Measurements from ENCODE around the gene CUX1. TPM values are rescaled to one million over a fixed set of nuclear protein-coding genes. Genes with fewer than 3 reads are reported as not detected.
"Not testable (repeated sequence)": the region's sequence is repeated elsewhere in the genome, so short reads cannot be mapped to it uniquely, and the experiment has no call there.

Gene CUX1
- total RNA-seq, 1 donor from 2014 or later = 18.3 TPM

DNA sequence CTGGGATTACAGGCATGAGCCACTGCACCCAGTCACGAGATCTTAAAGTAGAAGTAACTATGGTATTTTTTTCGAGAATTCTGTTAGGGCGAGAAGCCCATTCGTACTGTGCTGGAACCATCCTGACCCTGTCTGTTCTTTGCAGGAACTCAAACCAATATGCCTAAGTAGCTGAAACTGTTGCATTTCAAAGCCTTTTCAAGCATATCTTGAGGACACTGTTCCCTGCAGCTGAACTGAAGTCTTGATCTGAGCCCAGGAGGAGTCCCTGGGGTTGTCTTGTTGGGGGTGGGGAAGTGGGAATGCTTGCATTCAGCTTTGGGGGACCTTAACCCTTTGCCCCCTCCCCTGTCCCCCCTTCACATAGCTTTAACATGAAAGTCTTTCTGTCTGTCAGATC lies 61.5 kb downstream of the CUX1 start:
- Histone ChIP-seq H3K36me3 (ENCODE audit: control insufficient read depth in 3 of 3, insufficient read depth in 3 of 3, low read length in 3 of 3) (no peaks in the 10 kb centered on the region), H3K4me1 (ENCODE audit: control insufficient read depth in 3 of 3, insufficient read depth in 3 of 3, low read length in 3 of 3) (peaks cover 44 to 56% (median 45%) of the 10 kb centered on the region in 3 donors), H3K27ac (ENCODE audit: low read depth, low read length) (no peak overlapping the region)

DNA sequence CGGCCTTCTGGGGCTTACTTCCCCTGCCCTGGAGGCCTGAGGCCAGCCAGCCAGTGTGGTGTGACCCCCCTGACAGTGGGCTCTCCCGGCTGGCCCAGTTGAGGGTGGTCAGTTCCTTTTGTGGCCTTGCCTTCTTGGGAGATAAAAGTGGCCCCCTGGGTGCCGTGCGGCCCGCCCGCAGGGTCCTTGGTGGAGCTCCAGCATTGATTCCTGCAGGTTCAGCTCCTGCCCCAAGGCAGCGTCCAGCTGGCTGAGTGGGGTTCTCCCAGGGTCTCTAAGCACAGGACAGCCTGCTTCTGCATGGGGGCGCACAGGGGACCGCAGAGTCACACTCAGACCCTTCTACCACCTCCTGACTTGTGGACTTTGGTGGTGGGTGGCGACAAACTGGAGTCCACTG lies 62.1 kb downstream of the CUX1 start:
- no peak overlapping the region for H3K4me3 ChIP-seq (ENCODE audit: low read length in 3 of 3)
- H3K27ac ChIP-seq (ENCODE audit: low read depth, low read length) = no peak overlapping the region
- no peak overlapping the region for H3K9ac ChIP-seq (ENCODE audit: low read depth in 1 of 3, low read length in 3 of 3)
- H3K4me1 ChIP-seq (ENCODE audit: control insufficient read depth in 3 of 3, insufficient read depth in 3 of 3, low read length in 3 of 3) = peaks cover 37 to 50% (median 40%) of the 10 kb centered on the region in 3 donors
- no peaks in the 10 kb centered on the region for H3K9me3 ChIP-seq (ENCODE audit: control insufficient read depth in 3 of 3, low read length in 3 of 3)
- H3K27me3 ChIP-seq (ENCODE audit: control insufficient read depth in 3 of 3, insufficient read depth in 3 of 3, low read length in 3 of 3) = no peaks in the 10 kb centered on the region
- no peaks in the 10 kb centered on the region for H3K36me3 ChIP-seq (ENCODE audit: control insufficient read depth in 3 of 3, insufficient read depth in 3 of 3, low read length in 3 of 3)

More for the DNA sequence above, 61.5 kb downstream of the CUX1 start:
- Histone ChIP-seq H3K9me3 (ENCODE audit: control insufficient read depth in 3 of 3, low read length in 3 of 3) (no peaks in the 10 kb centered on the region), H3K4me3 (ENCODE audit: low read length in 3 of 3) (no peak overlapping the region), H3K27me3 (ENCODE audit: control insufficient read depth in 3 of 3, insufficient read depth in 3 of 3, low read length in 3 of 3) (no peaks in the 10 kb centered on the region), H3K9ac (ENCODE audit: low read depth in 1 of 3, low read length in 3 of 3) (no peak overlapping the region)

DNA sequence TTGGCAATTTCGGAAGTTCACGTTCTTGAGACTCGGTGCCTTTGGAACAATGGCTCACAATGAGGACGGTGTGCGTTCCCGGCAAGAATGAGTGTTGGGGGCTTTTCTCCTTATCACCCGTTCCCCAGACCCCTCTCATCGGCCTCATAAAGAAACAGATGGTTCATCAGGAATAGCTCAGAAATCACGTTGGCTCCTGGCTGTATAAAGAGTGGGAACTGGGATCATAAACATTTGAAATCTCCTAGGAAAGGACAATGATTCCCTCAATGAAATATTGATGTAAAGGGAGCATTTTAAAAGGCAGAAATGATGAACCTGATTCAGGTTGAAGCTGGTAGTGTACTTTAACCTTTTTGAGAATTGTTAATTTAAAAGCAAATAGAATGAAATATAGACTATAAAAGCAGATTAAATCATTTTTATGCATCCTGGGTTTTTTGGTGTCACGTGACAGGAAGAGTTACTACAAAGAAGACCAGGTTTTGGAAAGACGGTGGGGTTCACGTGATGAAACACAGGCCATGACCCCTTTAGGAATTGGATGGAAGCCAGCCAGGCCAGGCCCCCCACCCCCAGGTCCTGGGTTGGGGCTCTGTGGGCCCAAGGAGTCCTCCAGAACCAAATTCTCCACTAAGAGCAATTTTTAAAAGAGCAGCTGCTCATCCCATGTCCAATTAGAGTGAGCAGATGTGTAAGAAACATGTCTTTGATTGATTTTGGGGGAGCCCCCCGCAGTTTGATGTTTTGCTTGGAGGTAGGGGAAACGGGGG lies 63.0 kb downstream of the CUX1 start:
- Histone ChIP-seq H3K9ac (ENCODE audit: low read depth in 1 of 3, low read length in 3 of 3) (no peak overlapping the region), H3K4me1 (ENCODE audit: control insufficient read depth in 3 of 3, insufficient read depth in 3 of 3, low read length in 3 of 3) (peaks cover 31 to 48% (median 32%) of the 10 kb centered on the region in 3 donors), H3K27me3 (ENCODE audit: control insufficient read depth in 3 of 3, insufficient read depth in 3 of 3, low read length in 3 of 3) (no peaks in the 10 kb centered on the region), H3K9me3 (ENCODE audit: control insufficient read depth in 3 of 3, low read length in 3 of 3) (no peaks in the 10 kb centered on the region), H3K4me3 (ENCODE audit: low read length in 3 of 3) (no peak overlapping the region), H3K36me3 (ENCODE audit: control insufficient read depth in 3 of 3, insufficient read depth in 3 of 3, low read length in 3 of 3) (no peaks in the 10 kb centered on the region), H3K27ac (ENCODE audit: low read depth, low read length) (no peak overlapping the region)

DNA sequence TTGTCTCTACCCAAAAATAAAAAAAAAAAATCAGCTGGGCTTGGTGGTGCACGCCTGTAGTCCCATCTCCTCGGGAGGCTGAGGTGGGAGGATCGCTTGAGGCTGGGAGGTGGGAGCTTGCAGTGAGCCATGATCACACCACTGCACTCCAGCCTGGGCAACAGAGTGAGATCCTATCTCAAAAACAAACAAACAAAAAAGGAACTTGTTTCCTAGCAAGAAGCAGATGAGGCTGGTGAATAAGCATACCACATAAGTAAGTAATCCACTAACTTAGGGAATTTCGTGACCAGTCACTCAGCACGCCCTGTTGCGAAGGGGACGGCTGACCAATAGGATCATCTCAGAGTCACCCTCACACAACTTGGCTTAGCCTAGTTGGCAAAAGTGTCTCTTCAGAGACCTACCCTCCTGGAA lies 64.6 kb downstream of the CUX1 start:
- no peak overlapping the region for H3K4me3 ChIP-seq (ENCODE audit: low read length in 3 of 3)
- no peaks in the 10 kb centered on the region for H3K27me3 ChIP-seq (ENCODE audit: control insufficient read depth in 3 of 3, insufficient read depth in 3 of 3, low read length in 3 of 3)
- no peaks in the 10 kb centered on the region for H3K36me3 ChIP-seq (ENCODE audit: control insufficient read depth in 3 of 3, insufficient read depth in 3 of 3, low read length in 3 of 3)
- peaks cover 30 to 56% (median 40%) of the 10 kb centered on the region in 3 donors for H3K4me1 ChIP-seq (ENCODE audit: control insufficient read depth in 3 of 3, insufficient read depth in 3 of 3, low read length in 3 of 3)
- no peaks in the 10 kb centered on the region for H3K9me3 ChIP-seq (ENCODE audit: control insufficient read depth in 3 of 3, low read length in 3 of 3)
- no peak overlapping the region for H3K9ac ChIP-seq (ENCODE audit: low read depth in 1 of 3, low read length in 3 of 3)
- peak overlapping the region; percentile 78 for H3K27ac ChIP-seq (ENCODE audit: low read depth, low read length)

DNA sequence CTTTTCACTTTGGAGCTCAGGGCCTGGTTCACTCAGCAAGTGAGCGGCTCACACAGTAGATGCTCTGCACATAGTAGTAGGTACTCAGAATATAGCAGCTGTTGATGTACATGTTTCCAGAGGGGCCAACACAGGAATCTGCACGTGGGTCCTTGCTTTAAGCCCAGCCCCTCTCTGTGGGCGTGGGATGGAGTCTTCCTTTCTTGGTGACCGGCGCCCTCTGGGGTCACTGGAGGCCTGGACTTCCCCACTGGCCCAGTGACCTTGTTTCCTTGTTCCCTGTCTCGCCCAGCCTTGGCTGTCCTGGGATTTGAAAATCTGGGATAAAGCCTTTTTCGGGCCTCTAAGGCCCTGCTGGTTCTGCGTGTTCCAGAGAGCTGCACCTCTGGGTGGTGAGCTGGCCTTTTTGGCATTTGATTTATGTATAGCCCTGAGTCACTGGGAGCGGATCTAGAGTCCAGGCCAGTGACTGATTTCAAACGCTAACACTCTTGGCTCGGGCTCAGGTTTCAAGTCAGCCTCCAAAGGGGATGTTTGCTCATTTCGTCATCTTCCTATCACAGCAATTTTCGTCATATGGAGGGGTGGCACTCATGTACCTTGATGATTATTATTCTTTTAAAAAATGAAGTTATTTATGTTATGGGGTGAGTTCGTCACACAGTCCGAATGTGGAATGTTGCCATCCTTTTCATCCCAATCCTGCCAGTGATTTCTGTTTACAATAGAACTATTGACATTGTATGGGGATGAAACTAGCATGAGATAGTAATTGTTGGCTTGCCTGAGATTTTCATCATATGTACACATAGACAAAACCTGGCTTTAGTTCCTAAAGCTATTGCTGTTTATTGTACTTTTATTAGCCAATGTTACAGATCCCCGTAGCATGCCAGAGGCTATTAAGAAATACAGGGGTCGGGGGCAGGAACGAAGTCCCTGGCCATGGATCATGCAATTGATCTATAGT lies 65.5 kb downstream of the CUX1 start:
- H3K4me1 ChIP-seq (ENCODE audit: control insufficient read depth in 3 of 3, insufficient read depth in 3 of 3, low read length in 3 of 3) = peaks cover 30 to 56% (median 40%) of the 10 kb centered on the region in 3 donors
- H3K4me3 ChIP-seq (ENCODE audit: low read length in 3 of 3) = peak overlapping the region; percentile 1 to 48 (median 15)
- no peaks in the 10 kb centered on the region for H3K27me3 ChIP-seq (ENCODE audit: control insufficient read depth in 3 of 3, insufficient read depth in 3 of 3, low read length in 3 of 3)
- peak overlapping the region; percentile 78 for H3K27ac ChIP-seq (ENCODE audit: low read depth, low read length)
- no peaks in the 10 kb centered on the region for H3K9me3 ChIP-seq (ENCODE audit: control insufficient read depth in 3 of 3, low read length in 3 of 3)
- H3K36me3 ChIP-seq (ENCODE audit: control insufficient read depth in 3 of 3, insufficient read depth in 3 of 3, low read length in 3 of 3) = no peaks in the 10 kb centered on the region
- peak overlapping the region; percentile 47 to 69 (median 51) for H3K9ac ChIP-seq (ENCODE audit: low read depth in 1 of 3, low read length in 3 of 3)

DNA sequence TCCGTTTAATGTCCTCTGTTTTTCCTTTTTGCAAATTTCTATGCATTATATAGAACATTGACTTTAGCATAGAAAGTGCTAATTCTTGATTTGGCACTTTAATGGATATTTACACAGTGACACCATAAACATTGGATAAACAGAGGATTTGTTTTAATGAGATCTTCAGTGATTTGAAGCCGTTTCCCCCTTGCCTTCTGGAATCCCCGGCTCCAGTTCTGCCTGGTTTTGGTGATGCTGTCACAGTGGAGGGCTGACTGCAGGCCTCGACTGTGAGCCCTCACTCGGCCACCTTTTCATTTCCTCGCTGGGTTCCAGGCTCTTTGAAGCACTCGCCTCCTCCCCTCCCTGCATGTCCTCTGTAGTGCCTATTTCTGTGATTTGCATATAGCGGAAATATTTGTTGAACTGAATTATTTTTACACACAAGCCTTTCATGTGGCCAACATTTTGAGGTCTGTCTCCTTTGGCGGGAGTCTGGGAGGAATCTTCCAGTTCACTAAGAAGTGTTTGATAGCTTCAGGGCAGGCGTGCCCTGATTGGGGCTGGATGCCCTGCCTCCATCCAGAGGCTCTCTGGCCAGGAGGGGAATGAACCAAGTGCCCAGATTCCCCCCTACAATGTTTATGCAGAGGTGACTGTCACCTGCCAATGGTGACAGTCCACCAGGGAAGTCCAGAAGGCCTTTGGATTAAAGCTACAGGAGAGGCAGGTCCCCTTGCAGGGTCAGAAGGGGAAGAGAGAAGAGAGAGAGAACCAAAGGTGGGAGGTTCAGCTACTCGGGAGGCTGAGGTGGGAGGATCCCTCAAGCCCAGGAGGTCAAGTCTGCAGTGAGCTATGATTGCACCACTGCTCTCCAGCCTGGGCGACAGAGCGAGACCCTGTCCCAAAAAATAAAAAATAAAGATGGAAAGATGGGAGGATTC lies 67.5 kb downstream of the CUX1 start:
- Histone ChIP-seq H3K9me3 (ENCODE audit: control insufficient read depth in 3 of 3, low read length in 3 of 3) (no peaks in the 10 kb centered on the region), H3K27me3 (ENCODE audit: control insufficient read depth in 3 of 3, insufficient read depth in 3 of 3, low read length in 3 of 3) (no peaks in the 10 kb centered on the region), H3K36me3 (ENCODE audit: control insufficient read depth in 3 of 3, insufficient read depth in 3 of 3, low read length in 3 of 3) (no peaks in the 10 kb centered on the region), H3K4me1 (ENCODE audit: control insufficient read depth in 3 of 3, insufficient read depth in 3 of 3, low read length in 3 of 3) (peaks cover 30 to 54% (median 40%) of the 10 kb centered on the region in 3 donors), H3K27ac (ENCODE audit: low read depth, low read length) (no peak overlapping the region), H3K4me3 (ENCODE audit: low read length in 3 of 3) (no peak overlapping the region), H3K9ac (ENCODE audit: low read depth in 1 of 3, low read length in 3 of 3) (no peak overlapping the region)

DNA sequence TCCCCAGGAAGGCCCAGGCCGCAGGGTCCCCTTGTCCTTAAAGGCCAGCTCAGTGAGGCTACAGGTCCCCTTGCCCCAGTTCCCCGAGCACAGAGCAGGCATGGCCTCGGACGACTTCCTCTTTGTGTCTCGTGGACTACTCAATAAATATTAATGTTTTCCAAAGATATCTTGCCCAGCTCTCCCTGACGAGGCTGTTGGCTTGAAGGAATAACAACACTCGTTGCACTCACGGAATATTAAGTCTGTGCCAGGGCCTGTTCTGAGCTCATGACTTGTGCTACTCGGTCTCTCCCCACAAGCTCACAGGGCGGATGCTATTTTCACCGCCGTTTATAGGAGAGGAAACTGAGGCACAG lies 68.2 kb downstream of the CUX1 start:
- Histone ChIP-seq H3K4me3 (ENCODE audit: low read length in 3 of 3) (no peak overlapping the region), H3K27ac (ENCODE audit: low read depth, low read length) (no peak overlapping the region), H3K36me3 (ENCODE audit: control insufficient read depth in 3 of 3, insufficient read depth in 3 of 3, low read length in 3 of 3) (no peaks in the 10 kb centered on the region), H3K27me3 (ENCODE audit: control insufficient read depth in 3 of 3, insufficient read depth in 3 of 3, low read length in 3 of 3) (no peaks in the 10 kb centered on the region), H3K9me3 (ENCODE audit: control insufficient read depth in 3 of 3, low read length in 3 of 3) (no peaks in the 10 kb centered on the region), H3K4me1 (ENCODE audit: control insufficient read depth in 3 of 3, insufficient read depth in 3 of 3, low read length in 3 of 3) (peaks cover 25 to 51% (median 42%) of the 10 kb centered on the region in 3 donors), H3K9ac (ENCODE audit: low read depth in 1 of 3, low read length in 3 of 3) (no peak overlapping the region)

DNA sequence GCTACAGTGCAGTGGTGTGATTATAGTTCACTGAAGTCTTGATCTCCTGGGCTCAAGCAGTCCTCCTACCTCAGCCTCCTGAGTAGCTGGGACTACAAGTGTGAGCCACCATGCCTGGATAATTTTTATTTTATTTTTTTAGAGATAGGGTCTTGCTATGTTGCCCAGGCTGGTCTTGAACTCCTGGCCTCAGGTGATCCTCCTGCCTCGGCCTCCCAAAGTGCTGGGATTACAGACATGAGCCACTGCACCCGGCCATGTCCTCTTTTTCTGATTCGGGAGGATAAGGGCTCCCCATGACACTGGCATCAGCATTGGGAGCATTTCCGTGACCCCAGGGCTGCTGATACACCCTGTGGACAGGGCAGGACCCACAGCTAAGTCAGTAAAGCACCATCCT lies 69.9 kb downstream of the CUX1 start:
- H3K4me3 ChIP-seq (ENCODE audit: low read length in 3 of 3); H3K27ac ChIP-seq (ENCODE audit: low read depth, low read length); H3K27me3 ChIP-seq (ENCODE audit: control insufficient read depth in 3 of 3, insufficient read depth in 3 of 3, low read length in 3 of 3); H3K9me3 ChIP-seq (ENCODE audit: control insufficient read depth in 3 of 3, low read length in 3 of 3); H3K9ac ChIP-seq (ENCODE audit: low read depth in 1 of 3, low read length in 3 of 3); H3K36me3 ChIP-seq (ENCODE audit: control insufficient read depth in 3 of 3, insufficient read depth in 3 of 3, low read length in 3 of 3): not testable (repeated sequence)
- H3K4me1 ChIP-seq (ENCODE audit: control insufficient read depth in 3 of 3, insufficient read depth in 3 of 3, low read length in 3 of 3) = peaks cover 10 to 35% (median 29%) of the 10 kb centered on the region in 3 donors

DNA sequence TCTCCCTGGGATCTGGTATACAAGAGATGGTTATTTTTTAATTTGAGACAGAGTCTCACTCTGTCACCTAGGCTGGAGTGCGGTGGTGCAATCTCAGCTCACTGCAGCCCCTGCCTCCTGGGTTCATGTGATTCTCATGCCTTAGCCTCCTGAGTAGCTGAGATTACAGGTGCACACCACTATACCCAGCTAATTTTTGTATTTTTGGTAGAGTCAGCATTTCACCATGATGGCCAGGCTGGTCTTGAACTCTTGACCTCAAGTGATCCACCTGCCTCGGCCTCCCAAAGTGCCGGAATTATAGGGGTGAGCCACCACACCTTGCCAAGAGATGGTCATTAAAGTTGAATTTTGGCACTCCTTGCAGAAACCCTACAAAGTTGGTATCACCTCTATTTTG lies 71.1 kb downstream of the CUX1 start:
- peaks cover 0 to 28% (median 23%) of the 10 kb centered on the region in 3 donors for H3K4me1 ChIP-seq (ENCODE audit: control insufficient read depth in 3 of 3, insufficient read depth in 3 of 3, low read length in 3 of 3)
- H3K27ac ChIP-seq (ENCODE audit: low read depth, low read length); H3K27me3 ChIP-seq (ENCODE audit: control insufficient read depth in 3 of 3, insufficient read depth in 3 of 3, low read length in 3 of 3); H3K36me3 ChIP-seq (ENCODE audit: control insufficient read depth in 3 of 3, insufficient read depth in 3 of 3, low read length in 3 of 3); H3K4me3 ChIP-seq (ENCODE audit: low read length in 3 of 3); H3K9me3 ChIP-seq (ENCODE audit: control insufficient read depth in 3 of 3, low read length in 3 of 3); H3K9ac ChIP-seq (ENCODE audit: low read depth in 1 of 3, low read length in 3 of 3): not testable (repeated sequence)

All from skeletal muscle tissue (tissue), 4 donors.